ENCODE results near the gene IPO4. TPM values are rescaled to one million over a fixed set of nuclear protein-coding genes. Genes with fewer than 3 reads are reported as not detected.

The IPO4 gene
- total and polyA plus RNA-seq, 2 of the 13 experiments (the other 11 are each of a cell fraction or from before 2014, with no cell fraction given): 39.0 to 179 TPM

DNA sequence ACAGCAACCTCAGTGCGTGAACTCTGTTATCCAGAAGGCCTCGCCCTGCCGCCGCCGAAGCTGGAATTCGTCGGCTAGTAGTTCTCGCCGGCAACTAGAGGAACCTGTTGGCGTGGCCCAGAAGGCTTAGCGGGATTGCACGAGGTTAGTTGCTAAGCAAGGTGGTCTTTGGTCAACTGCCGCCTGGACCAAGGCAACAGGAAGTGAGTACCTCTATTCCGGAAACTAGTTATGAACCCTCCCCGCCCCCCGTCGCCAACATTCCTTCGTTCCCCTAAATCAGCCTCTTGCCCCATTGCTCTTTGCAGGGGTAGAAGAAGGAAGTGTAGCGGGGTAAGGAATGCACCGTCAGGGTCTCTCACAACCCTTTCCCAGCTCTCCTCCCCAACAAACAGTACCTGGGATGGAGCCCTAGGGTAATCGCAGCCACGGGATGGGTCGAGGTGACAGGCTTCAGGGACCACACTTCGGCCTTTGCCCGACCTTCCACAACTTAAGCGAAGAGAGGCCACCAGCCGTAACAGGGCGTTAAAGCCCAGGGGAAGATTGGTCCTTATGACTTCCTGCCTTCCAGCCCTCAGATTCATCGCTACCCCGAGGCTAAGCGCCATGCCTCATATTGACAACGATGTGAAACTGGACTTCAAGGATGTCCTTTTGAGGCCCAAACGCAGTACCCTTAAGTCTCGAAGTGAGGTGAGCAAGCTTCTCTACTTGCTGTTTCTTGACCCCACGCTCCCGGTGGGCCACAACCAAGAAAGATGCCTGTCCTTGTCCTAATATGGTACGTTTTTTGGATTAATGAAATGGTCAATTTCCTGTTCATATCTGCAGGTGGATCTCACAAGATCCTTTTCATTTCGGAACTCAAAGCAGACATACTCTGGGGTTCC, 44.3 kb upstream of the IPO4 start, which contains the start of gene GMPR2 (continued):
- TF ChIP-seq, protein P1, sequence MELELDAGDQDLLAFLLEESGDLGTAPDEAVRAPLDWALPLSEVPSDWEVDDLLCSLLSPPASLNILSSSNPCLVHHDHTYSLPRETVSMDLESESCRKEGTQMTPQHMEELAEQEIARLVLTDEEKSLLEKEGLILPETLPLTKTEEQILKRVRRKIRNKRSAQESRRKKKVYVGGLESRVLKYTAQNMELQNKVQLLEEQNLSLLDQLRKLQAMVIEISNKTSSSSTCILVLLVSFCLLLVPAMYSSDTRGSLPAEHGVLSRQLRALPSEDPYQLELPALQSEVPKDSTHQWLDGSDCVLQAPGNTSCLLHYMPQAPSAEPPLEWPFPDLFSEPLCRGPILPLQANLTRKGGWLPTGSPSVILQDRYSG (CRISPR knock-in tag; IDR thresholded peaks at IDR 0.05): peak; percentile 97
- TF ChIP-seq, protein P2, sequence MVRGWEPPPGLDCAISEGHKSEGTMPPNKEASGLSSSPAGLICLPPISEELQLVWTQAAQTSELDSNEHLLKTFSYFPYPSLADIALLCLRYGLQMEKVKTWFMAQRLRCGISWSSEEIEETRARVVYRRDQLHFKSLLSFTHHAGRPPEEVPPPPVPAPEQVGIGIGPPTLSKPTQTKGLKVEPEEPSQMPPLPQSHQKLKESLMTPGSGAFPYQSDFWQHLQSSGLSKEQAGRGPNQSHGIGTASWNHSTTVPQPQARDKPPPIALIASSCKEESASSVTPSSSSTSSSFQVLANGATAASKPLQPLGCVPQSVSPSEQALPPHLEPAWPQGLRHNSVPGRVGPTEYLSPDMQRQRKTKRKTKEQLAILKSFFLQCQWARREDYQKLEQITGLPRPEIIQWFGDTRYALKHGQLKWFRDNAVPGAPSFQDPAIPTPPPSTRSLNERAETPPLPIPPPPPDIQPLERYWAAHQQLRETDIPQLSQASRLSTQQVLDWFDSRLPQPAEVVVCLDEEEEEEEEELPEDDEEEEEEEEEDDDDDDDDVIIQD (CRISPR knock-in tag; IDR thresholded peaks at IDR 0.05; ENCODE audit: low read depth): 0 out of 2 replicates have a peak, but pooled peaks have one; percentile 8
- TF ChIP-seq EED (CRISPR knock-in tag; IDR thresholded peaks at IDR 0.05): no peak
- peak; percentile 88 for TF ChIP-seq HDAC1 (CRISPR knock-in tag; IDR thresholded peaks at IDR 0.05)
- TF ChIP-seq ZNF160 (CRISPR knock-in tag; IDR thresholded peaks at IDR 0.05): no peak; the same call in none of the 2 replicates
- TF ChIP-seq ZSCAN9 (CRISPR knock-in tag; IDR thresholded peaks at IDR 0.05; ENCODE audit: borderline replicate concordance): peak; percentile 81; the same call in 1 of the 2 replicates
- TF ChIP-seq, protein P3, sequence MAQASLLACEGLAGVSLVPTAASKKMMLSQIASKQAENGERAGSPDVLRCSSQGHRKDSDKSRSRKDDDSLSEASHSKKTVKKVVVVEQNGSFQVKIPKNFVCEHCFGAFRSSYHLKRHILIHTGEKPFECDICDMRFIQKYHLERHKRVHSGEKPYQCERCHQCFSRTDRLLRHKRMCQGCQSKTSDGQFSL (CRISPR knock-in tag; IDR thresholded peaks at IDR 0.05): peak; percentile 11; the same call in 1 of the 2 replicates
- TF ChIP-seq DPF2 (CRISPR knock-in tag; IDR thresholded peaks at IDR 0.05; ENCODE audit: borderline replicate concordance, low read depth): peak; percentile 86; the same call in 1 of the 2 replicates
- TF ChIP-seq ATAD3A (CRISPR knock-in tag; IDR thresholded peaks at IDR 0.05): peak; percentile 90; the same call in 1 of the 2 replicates
- TF ChIP-seq, protein P4, sequence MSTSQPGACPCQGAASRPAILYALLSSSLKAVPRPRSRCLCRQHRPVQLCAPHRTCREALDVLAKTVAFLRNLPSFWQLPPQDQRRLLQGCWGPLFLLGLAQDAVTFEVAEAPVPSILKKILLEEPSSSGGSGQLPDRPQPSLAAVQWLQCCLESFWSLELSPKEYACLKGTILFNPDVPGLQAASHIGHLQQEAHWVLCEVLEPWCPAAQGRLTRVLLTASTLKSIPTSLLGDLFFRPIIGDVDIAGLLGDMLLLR (CRISPR knock-in tag; IDR thresholded peaks at IDR 0.05): peak; percentile 82
- TF ChIP-seq MAF1 (CRISPR knock-in tag; IDR thresholded peaks at IDR 0.05; ENCODE audit: borderline replicate concordance): peak; percentile 90; the same call in 1 of the 2 replicates
- TF ChIP-seq, protein P5, sequence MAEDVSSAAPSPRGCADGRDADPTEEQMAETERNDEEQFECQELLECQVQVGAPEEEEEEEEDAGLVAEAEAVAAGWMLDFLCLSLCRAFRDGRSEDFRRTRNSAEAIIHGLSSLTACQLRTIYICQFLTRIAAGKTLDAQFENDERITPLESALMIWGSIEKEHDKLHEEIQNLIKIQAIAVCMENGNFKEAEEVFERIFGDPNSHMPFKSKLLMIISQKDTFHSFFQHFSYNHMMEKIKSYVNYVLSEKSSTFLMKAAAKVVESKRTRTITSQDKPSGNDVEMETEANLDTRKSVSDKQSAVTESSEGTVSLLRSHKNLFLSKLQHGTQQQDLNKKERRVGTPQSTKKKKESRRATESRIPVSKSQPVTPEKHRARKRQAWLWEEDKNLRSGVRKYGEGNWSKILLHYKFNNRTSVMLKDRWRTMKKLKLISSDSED (CRISPR knock-in tag; IDR thresholded peaks at IDR 0.05): no peak
- peak; percentile 32; the same call in 1 of the 2 replicates for TF ChIP-seq ZNF3 (CRISPR knock-in tag; IDR thresholded peaks at IDR 0.05)
- 0 out of 2 replicates have a peak, but pooled peaks have one; percentile 15 for TF ChIP-seq ZBTB20 (CRISPR knock-in tag; IDR thresholded peaks at IDR 0.05; ENCODE audit: borderline replicate concordance, low read depth)
- TF ChIP-seq ARNT (IDR thresholded peaks at IDR 0.05): no peak
- TF ChIP-seq, protein P6, sequence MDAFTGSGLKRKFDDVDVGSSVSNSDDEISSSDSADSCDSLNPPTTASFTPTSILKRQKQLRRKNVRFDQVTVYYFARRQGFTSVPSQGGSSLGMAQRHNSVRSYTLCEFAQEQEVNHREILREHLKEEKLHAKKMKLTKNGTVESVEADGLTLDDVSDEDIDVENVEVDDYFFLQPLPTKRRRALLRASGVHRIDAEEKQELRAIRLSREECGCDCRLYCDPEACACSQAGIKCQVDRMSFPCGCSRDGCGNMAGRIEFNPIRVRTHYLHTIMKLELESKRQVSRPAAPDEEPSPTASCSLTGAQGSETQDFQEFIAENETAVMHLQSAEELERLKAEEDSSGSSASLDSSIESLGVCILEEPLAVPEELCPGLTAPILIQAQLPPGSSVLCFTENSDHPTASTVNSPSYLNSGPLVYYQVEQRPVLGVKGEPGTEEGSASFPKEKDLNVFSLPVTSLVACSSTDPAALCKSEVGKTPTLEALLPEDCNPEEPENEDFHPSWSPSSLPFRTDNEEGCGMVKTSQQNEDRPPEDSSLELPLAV (CRISPR knock-in tag; conservative IDR thresholded peaks at IDR 0.05; ENCODE audit: low read depth): no peak
- no peak for TF ChIP-seq RFX3 (CRISPR knock-in tag; IDR thresholded peaks at IDR 0.05)
- TF ChIP-seq NPAS2 (CRISPR knock-in tag; IDR thresholded peaks at IDR 0.05; ENCODE audit: borderline replicate concordance): 0 out of 2 replicates have a peak, but pooled peaks have one; percentile 20
- TF ChIP-seq, protein P7, sequence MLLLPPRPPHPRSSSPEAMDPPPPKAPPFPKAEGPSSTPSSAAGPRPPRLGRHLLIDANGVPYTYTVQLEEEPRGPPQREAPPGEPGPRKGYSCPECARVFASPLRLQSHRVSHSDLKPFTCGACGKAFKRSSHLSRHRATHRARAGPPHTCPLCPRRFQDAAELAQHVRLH (CRISPR knock-in tag; IDR thresholded peaks at IDR 0.05; ENCODE audit: borderline replicate concordance, low read depth): peak; percentile 33; the same call in 1 of the 2 replicates
- peak; percentile 98; the same call in 1 of the 2 replicates for TF ChIP-seq NCOA1 (CRISPR knock-in tag; IDR thresholded peaks at IDR 0.05)

All from HepG2 (cell line).